Karpas-422 (cell line): ENCODE measurements around the gene C9orf57. TPM values are rescaled to one million over a fixed set of nuclear protein-coding genes. Genes with fewer than 3 reads are reported as not detected.

Experiments used
- DNase-seq: peaks from one replicate; pipeline ENCODE4 v3.0.0-alpha.2; 2015
- H2AFZ ChIP-seq: fragments of 200-600 bp; sonication (generic); 2 replicates; pipeline ENCODE4 v1.6.1; 2014; ENCODE audit warnings: antibody characterized with exemption, low read length, mixed read lengths
- H3K27ac ChIP-seq: fragments of 200-600 bp; sonication (generic); 2 replicates; pipeline ENCODE4 v1.5.1; 2014; ENCODE audit warnings: mild to moderate bottlenecking, low read length, moderate library complexity
- H3K27me3 ChIP-seq: fragments of 200-600 bp; sonication (generic); 2 replicates; pipeline ENCODE4 v1.6.1; 2014; ENCODE audit warnings: low read length, mixed read lengths
- H3K36me3 ChIP-seq: fragments of 200-600 bp; sonication (generic); 2 replicates; pipeline ENCODE4 v1.6.1; 2014; ENCODE audit warnings: low read length, mixed read lengths; ENCODE audit not compliant: insufficient read depth
- H3K4me1 ChIP-seq: fragments of 200-600 bp; sonication (generic); 2 replicates; pipeline ENCODE4 v1.6.1; 2014; ENCODE audit warnings: mild to moderate bottlenecking, low read length, mixed read lengths
- H3K4me2 ChIP-seq: fragments of 200-600 bp; sonication (generic); 2 replicates; pipeline ENCODE4 v1.6.1; 2014; ENCODE audit warnings: low read length, low read depth, mild to moderate bottlenecking; ENCODE audit not compliant: poor library complexity, severe bottlenecking
- H3K4me3 ChIP-seq: fragments of 200-600 bp; sonication (generic); 2 replicates; pipeline ENCODE4 v1.5.1; 2014; ENCODE audit warnings: mild to moderate bottlenecking, antibody characterized with exemption, low read length, mixed read lengths
- H3K79me2 ChIP-seq: fragments of 200-600 bp; sonication (generic); 2 replicates; pipeline ENCODE4 v1.6.1; 2014; ENCODE audit warnings: mild to moderate bottlenecking, low read length, mixed read lengths
- H3K9ac ChIP-seq: fragments of 200-600 bp; sonication (generic); 2 replicates; pipeline ENCODE4 v1.6.0; 2014; ENCODE audit warnings: low read length
- H3K9me2 ChIP-seq: fragments of 200-600 bp; sonication (generic), shearing (Covaris generic); replicated peaks from 2 replicates; pipeline ENCODE4 v1.6.0; 2014; ENCODE audit warnings: mild to moderate bottlenecking, low read length, moderate library complexity; ENCODE audit not compliant: insufficient read depth
- H3K9me3 ChIP-seq: fragments of 300-700, 200-600 bp; sonication (generic); 2 replicates; pipeline ENCODE4 v1.6.1; 2014; ENCODE audit warnings: low read length, mixed read lengths
- H4K20me1 ChIP-seq: fragments of 200-600 bp; sonication (generic); 2 replicates; pipeline ENCODE4 v1.6.1; 2014; ENCODE audit warnings: mild to moderate bottlenecking, antibody characterized with exemption, low read length, low read depth; ENCODE audit not compliant: insufficient read depth
- total RNA-seq: library from RNA; depleted of rRNA; stranded (reverse); fragments of >200 nt; shearing (Covaris generic); gene quantifications from 2 replicates; pipeline ENCODE4 v1.2.3, GENCODE V29; 2014; ENCODE audit warnings: low replicate concordance

Gene C9orf57
- total RNA-seq, 1 experiment from 2014 or later: not detected

DNA sequence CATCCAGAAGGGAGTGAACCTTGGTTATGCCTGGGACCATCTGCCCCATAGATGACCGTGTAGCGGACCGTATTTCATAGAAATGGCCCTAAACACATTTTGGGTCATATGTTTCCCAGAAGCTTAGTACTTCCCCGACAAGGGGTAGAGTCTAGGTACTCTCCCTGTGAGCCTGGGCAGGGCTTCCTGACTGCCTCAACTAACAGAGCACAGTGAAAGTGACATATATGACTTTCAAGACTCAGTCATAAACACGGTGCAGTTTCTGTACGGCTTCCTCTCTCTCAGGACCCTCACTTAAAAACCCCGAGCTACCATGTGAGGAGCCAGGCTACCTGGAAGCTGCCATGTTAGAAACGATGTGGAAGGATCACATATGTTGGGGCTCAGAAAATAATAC, 20.9 kb downstream of the C9orf57 start:
- no peaks in the 10 kb centered on the region for H3K9me3 ChIP-seq
- no peak overlapping the region for H3K4me3 ChIP-seq
- no peak overlapping the region for H3K4me2 ChIP-seq
- 0 out of 2 replicates have a peak, but pooled peaks cover 3% of the 10 kb centered on the region for H4K20me1 ChIP-seq
- no peaks in the 10 kb centered on the region for H3K4me1 ChIP-seq
- H3K36me3 ChIP-seq: no peaks in the 10 kb centered on the region
- H3K27ac ChIP-seq: no peak overlapping the region
- DNase-seq: no peak
- no peak overlapping the region for H3K9ac ChIP-seq
- H3K27me3 ChIP-seq: no peaks in the 10 kb centered on the region
- no peak overlapping the region for H2AFZ ChIP-seq
- H3K79me2 ChIP-seq: no peaks in the 10 kb centered on the region
- no peaks in the 10 kb centered on the region for H3K9me2 ChIP-seq

DNA sequence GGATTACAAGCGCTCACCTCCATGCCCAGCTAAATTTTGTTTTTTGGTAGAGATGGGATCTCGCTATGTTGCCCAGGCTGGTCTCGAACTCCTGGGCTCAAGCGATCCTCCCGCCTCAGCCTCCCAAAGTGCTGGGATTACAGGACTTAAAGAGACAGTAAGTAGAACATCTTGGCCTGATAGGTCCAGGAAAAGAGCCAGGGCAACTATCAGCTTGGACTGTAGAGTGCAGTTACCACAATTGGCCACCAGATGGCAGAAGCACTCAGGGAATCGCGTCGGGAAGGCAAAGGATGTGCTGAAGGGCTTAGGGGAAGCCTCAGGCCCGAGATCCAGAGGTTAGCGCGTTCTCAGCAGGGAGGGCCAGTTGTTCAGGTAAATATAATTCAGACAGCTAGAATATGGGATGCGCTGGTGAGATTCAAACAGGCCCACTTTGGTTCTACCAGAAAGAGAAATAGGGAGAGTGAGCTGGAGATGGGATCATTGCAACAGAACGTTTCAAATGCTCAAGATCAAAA, 21.5 kb downstream of the C9orf57 start:
- DNase-seq: peak; percentile 87
- no peak overlapping the region for H3K4me3 ChIP-seq
- no peaks in the 10 kb centered on the region for H3K36me3 ChIP-seq
- H3K9me2 ChIP-seq: no peaks in the 10 kb centered on the region
- no peak overlapping the region for H2AFZ ChIP-seq
- H4K20me1 ChIP-seq: 0 out of 2 replicates have a peak, but pooled peaks cover 3% of the 10 kb centered on the region
- no peak overlapping the region for H3K4me2 ChIP-seq
- no peaks in the 10 kb centered on the region for H3K4me1 ChIP-seq
- no peaks in the 10 kb centered on the region for H3K9me3 ChIP-seq
- H3K27ac ChIP-seq: no peak overlapping the region
- H3K27me3 ChIP-seq: no peaks in the 10 kb centered on the region
- H3K79me2 ChIP-seq: no peaks in the 10 kb centered on the region
- H3K9ac ChIP-seq: no peak overlapping the region

GRCh38 chr9:72038408-72038807, 22.0 kb downstream of the C9orf57 start:
- H3K4me3 ChIP-seq: no peak overlapping the region
- no peaks in the 10 kb centered on the region for H3K79me2 ChIP-seq
- no peak overlapping the region for H3K4me2 ChIP-seq
- H3K9ac ChIP-seq: no peak overlapping the region
- no peak overlapping the region for H3K27ac ChIP-seq
- DNase-seq: no peak
- H4K20me1 ChIP-seq: 0 out of 2 replicates have a peak, but pooled peaks cover 3% of the 10 kb centered on the region
- H3K4me1 ChIP-seq: no peaks in the 10 kb centered on the region
- H3K9me3 ChIP-seq: no peaks in the 10 kb centered on the region
- H3K27me3 ChIP-seq: no peaks in the 10 kb centered on the region
- no peaks in the 10 kb centered on the region for H3K9me2 ChIP-seq
- no peaks in the 10 kb centered on the region for H3K36me3 ChIP-seq
- H2AFZ ChIP-seq: no peak overlapping the region

- H3K79me2 ChIP-seq: no peaks in the 10 kb centered on the region
- no peaks in the 10 kb centered on the region for H3K9me2 ChIP-seq
- H3K4me1 ChIP-seq: no peaks in the 10 kb centered on the region
- no peak overlapping the region for H2AFZ ChIP-seq
- no peaks in the 10 kb centered on the region for H3K9me3 ChIP-seq
- no peak for DNase-seq
- no peak overlapping the region for H3K4me2 ChIP-seq
- no peak overlapping the region for H3K27ac ChIP-seq
- H3K4me3 ChIP-seq: no peak overlapping the region
- no peak overlapping the region for H3K9ac ChIP-seq
- H3K36me3 ChIP-seq: no peaks in the 10 kb centered on the region
- H3K27me3 ChIP-seq: no peaks in the 10 kb centered on the region
- 0 out of 2 replicates have a peak, but pooled peaks cover 3% of the 10 kb centered on the region for H4K20me1 ChIP-seq
These were observed 22.8 kb downstream of the C9orf57 start for GRCh38 chr9:72037571-72037970.

DNA sequence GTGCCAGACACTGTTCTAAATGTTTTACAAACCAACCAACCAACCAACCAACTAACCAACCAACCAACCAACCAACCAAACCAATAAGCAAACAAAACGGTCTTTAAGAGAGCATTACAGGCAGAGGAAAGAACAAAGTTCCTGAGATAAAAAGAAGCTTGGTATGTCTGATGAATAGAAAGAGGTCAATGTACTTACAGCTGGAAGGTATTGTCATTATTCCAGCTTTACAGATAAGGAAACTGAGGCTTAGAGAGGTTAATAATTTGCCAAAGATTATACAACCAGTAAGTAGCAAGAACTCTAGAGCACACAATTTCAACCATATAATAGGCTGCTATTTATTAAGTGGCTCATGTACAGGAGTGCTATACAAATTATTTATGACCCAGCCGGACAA, 29.6 kb downstream of the C9orf57 start:
- no peaks in the 10 kb centered on the region for H3K36me3 ChIP-seq
- no peak overlapping the region for H3K9ac ChIP-seq
- no peaks in the 10 kb centered on the region for H3K9me2 ChIP-seq
- H3K4me2 ChIP-seq: no peak overlapping the region
- no peaks in the 10 kb centered on the region for H3K27me3 ChIP-seq
- no peak overlapping the region for H3K27ac ChIP-seq
- no peaks in the 10 kb centered on the region for H3K4me1 ChIP-seq
- no peaks in the 10 kb centered on the region for H3K79me2 ChIP-seq
- no peaks in the 10 kb centered on the region for H3K9me3 ChIP-seq
- no peaks in the 10 kb centered on the region for H4K20me1 ChIP-seq
- no peak for DNase-seq
- no peak overlapping the region for H2AFZ ChIP-seq
- no peak overlapping the region for H3K4me3 ChIP-seq

GRCh38 chr9:72029986-72030385, 30.4 kb downstream of the C9orf57 start:
- Histone ChIP-seq H3K27me3 (no peaks in the 10 kb centered on the region), H3K79me2 (no peaks in the 10 kb centered on the region), H3K9me3 (no peaks in the 10 kb centered on the region), H3K4me3 (no peak overlapping the region), H3K9ac (no peak overlapping the region), H2AFZ (no peak overlapping the region), H3K4me1 (no peaks in the 10 kb centered on the region), H3K36me3 (no peaks in the 10 kb centered on the region), H3K27ac (no peak overlapping the region), H4K20me1 (no peaks in the 10 kb centered on the region), H3K4me2 (no peak overlapping the region), H3K9me2 (no peaks in the 10 kb centered on the region)
- no peak for DNase-seq

DNA sequence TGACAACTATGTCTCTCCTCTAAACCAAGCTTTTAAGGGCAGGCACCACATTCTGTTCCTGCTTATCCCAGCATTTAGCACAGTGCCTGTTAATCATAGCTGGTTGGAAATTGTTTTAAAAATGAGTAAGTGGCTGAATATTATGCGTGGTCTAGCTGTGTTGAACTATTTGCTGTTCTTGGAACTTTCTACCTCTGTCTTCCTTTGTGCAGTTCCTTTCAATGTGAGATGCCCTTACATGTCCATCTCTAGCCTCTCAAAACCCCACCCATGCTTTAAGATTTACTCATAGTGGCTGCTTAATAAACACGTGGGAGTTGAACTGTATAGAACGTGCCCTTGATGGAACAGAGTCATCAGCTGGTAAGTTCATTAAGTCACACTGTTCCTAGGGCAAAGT, 34.5 kb downstream of the C9orf57 start:
- no peaks in the 10 kb centered on the region for H4K20me1 ChIP-seq
- no peak for DNase-seq

DNA sequence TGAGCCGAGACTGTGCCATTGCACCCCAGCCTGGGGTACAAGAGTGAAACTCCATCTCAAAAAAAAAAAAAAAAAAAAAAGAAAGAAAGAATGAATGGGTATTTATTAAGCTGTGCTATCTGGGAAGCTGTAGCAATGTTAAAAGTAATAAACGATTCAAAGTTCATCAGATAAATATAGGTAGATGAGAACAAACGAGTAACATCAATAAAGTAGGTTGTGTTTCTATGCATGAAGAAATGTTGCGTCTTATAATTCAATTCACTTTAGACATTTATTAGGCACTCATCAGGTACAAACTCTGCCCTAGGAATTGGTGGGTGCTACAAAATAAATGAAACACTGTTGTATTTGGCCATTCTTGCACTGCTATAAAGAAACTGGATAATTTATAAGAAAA, 36.8 kb downstream of the C9orf57 start:
- H3K9me2 ChIP-seq: no peaks in the 10 kb centered on the region
- no peak overlapping the region for H3K4me2 ChIP-seq
- H2AFZ ChIP-seq: no peak overlapping the region
- H3K27me3 ChIP-seq: no peaks in the 10 kb centered on the region
- H3K27ac ChIP-seq: no peak overlapping the region
- no peaks in the 10 kb centered on the region for H3K9me3 ChIP-seq
- no peaks in the 10 kb centered on the region for H3K4me1 ChIP-seq
- H3K9ac ChIP-seq: no peak overlapping the region
- H3K36me3 ChIP-seq: no peaks in the 10 kb centered on the region
- DNase-seq: no peak
- no peaks in the 10 kb centered on the region for H3K79me2 ChIP-seq
- H4K20me1 ChIP-seq: no peaks in the 10 kb centered on the region
- no peak overlapping the region for H3K4me3 ChIP-seq

More for the DNA sequence above, 34.5 kb downstream of the C9orf57 start:
- H3K27ac ChIP-seq: no peak overlapping the region
- H3K9me3 ChIP-seq: no peaks in the 10 kb centered on the region
- H3K4me1 ChIP-seq: no peaks in the 10 kb centered on the region
- H3K4me3 ChIP-seq: no peak overlapping the region
- H3K4me2 ChIP-seq: no peak overlapping the region
- H3K79me2 ChIP-seq: no peaks in the 10 kb centered on the region
- H3K9ac ChIP-seq: no peak overlapping the region
- H3K9me2 ChIP-seq: no peaks in the 10 kb centered on the region
- no peaks in the 10 kb centered on the region for H3K36me3 ChIP-seq
- H2AFZ ChIP-seq: no peak overlapping the region
- no peaks in the 10 kb centered on the region for H3K27me3 ChIP-seq

GRCh38 chr9:72022841-72023240, 37.6 kb downstream of the C9orf57 start:
- Histone ChIP-seq H3K4me2 (no peak overlapping the region), H3K9me3 (no peaks in the 10 kb centered on the region), H3K9me2 (no peaks in the 10 kb centered on the region), H3K27ac (no peak overlapping the region), H2AFZ (no peak overlapping the region), H3K79me2 (no peaks in the 10 kb centered on the region), H4K20me1 (no peaks in the 10 kb centered on the region), H3K27me3 (no peaks in the 10 kb centered on the region), H3K4me1 (no peaks in the 10 kb centered on the region), H3K4me3 (no peak overlapping the region), H3K36me3 (no peaks in the 10 kb centered on the region), H3K9ac (no peak overlapping the region)
- no peak for DNase-seq
